HG02884 (cell line): Measurements from ENCODE around the gene MARCHF10.

Experiments used
- ATAC-seq: cut with Tn5 transposase; IDR thresholded peaks from one replicate; pipeline ENCODE4 v1.9.1; 2021; ENCODE audit warnings: mild to moderate bottlenecking, moderate library complexity; ENCODE audit not compliant: unreplicated experiment

The MARCHF10 gene

DNA sequence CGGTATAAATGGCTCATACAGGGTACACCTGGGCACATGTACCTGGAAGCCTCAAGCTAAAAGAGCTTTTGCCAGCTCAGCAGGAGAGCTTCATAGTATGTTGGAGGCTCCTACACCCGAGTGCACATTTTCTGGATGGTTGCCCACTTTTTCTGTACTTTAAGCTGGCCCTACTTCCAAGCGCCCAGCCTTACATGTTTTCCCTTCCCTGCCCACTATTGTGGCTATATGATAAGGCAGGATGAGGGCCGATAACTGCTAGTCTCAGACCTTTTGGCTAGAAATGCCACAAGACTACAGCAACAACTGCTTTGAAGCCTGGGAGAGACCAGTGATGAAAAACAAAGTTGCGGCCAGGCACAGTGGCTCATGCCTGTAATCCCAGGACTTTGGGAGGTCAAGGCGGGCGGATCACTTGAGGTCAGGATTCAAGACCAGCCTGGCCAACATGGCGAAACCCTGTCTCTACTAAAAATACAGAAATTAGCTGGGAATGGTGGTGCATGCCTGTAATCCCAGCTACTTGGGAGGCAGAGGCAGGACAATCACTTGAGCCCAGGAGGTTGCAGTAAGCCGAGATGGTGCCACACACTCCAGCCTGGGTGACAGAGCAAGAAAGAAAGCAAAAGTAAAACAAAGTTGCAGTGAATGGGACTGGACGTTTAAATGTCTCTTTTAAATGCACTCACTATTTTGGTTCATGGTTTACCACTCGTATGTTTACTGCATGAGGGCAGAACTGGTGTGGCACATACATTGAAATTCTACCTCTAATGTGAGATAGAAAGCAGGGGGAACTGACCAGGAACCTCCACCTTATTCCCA, 14.2 kb upstream of the MARCHF10 start:
- no peak for ATAC-seq

DNA sequence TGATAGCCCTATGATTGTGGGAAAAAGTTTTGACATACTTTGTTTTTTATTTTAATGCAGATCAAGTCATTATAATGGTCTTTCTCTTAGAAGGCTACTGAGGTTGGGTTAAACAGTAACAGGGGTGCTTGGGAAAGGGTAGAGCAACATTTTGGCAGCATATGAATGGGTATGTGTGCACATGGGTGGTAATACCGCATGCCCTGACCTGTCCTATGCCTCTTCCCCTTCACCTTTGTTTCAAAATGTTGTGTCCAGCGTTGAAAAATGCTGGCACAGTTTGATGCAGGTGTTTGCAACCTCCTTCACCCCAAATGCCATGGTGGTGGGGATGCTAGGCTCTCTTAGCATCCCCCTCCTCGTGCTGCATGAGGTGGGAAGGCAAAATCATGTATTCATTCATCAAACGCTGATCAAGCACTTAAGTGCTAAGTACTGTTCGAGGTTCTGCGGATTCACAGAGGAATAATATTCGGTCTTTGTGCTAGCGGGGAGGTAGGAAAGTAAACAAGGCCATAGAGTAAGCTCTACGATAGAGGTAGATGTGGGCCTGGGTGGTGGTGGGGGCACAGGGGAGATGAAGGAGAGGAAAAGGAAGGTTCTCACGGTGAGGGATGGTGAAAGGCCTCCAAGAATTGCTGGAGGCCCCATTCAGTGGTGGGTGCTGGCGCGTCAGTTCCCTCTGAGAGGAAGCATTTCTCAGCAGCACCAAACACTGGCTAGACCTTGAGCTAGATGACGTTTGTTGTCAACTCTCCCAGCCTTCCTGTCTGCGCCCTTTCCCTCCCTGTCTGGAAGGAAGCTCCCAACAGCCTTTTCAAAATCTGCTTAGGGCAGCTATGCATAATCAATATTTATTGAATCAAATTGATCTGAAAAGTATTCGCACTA, 13.3 kb upstream of the MARCHF10 start:
- ATAC-seq = no peak

DNA sequence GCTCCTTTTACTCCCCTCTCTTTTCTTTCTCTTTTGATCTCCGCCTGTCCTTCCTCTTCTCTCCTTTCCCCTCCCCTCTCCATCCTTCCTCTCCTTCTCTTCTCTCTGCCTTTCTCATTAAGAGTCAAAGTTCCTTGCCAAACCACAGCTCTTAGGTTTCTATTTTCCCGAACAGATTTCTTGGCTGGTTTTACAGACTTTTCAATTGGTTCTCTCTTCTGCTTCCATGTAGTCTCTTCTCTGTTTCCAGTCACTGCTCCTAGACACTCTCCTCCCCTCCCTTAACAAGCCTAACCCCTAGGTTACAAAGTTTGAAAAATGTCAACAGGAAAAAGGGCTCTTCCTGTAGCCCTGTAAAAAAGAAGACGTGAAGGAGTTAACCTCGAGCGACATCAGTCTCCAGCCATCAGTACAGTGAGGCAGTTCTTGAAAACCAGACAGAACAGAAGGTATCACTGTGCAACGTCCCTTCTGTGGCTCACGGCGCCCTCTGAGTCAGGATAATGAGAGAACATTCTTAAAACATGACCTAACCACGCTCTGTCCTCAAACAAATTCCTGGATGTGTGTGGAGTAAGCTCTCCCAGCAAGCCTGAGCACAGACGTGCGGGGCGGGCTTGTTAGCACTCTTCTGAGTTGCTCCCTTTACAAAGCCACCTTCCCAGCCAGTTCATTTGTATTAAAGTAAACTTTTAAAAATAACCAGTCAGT, 11.6 kb upstream of the MARCHF10 start:
- no peak for ATAC-seq

DNA sequence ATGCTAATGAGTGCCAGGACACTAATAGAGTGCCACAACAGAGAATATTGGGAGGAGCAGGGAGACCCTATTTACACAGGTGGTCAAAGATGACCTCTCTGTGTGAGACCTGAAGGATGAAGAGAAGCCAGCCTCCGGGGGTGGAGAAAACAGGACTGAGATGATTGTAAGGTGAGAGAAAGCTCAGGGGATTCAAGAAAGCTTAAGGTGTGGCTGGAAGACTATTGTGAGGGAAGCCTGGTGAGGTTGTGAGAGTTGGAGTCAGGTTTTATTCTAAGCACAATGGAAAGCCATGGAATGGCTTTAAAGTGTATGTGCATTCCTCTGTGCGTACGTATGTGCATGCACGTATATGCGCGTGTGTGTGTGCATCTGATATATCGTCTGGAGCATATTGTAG, 10.4 kb upstream of the MARCHF10 start:
- no peak for ATAC-seq

DNA sequence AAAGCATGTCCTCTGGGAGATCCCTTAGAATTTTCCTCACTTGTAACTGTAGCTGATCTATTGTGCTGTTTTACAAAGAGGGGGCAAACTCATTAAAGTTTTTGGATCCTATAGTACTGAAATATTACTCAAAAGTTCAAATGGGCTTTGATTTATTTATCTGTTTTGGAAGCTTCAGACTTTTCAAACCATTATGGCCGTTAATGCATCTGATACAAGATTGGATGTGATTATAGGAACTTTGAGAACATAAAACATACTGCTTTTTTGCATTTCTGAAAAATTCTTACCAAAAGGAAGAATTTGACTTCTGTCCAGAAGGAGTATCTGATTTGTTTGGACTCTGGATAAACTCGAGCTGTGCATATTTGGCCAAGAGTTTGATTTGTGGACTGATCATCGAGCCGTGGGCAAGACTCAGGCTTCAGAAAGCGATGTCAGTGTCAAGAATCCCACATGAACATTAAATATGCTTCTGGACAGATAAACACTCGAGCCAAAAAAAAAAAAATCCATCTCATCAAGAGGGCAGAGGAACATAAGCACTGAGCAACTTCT, 8.2 kb upstream of the MARCHF10 start:
- ATAC-seq = no peak

DNA sequence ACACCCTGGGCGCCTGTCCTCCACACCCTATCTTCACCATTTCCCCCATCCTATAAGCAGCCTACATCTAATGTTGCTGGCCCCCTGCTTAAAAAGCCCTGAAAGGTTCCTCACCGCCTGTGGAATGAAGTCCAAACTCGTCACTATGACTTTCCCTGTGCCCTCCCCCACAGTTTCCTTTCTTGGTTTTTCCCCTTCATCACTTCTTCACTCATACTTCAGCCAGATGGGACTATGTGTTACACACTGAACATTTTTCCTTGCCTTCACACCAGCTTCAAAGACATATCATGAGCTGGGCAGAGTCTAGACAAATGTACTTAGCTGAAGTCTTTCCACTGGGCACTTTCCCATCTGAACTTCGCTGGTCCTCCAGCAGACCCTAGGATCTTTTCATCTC, 1.5 kb upstream of the MARCHF10 start:
- ATAC-seq = no peak

DNA sequence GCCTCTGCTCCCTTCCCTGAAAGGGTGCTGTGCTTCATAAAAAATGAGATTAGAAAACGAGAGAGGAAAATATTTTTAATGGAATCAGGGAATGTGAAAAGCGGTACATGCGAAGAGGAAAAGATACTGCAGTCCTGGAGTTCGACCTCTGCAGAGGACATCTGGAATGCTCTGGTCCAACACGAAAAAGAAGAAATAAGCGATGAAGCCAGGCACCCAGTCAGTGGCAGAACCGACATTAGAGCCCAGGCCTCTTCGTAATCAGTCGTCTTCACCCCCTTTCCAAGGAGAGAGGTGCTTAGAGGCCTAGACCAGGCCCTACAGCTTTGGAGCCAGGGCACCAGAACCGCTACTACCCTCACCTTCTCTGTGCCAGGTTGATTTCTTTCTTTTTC, 459 bp upstream of the MARCHF10 start:
- no peak for ATAC-seq

DNA sequence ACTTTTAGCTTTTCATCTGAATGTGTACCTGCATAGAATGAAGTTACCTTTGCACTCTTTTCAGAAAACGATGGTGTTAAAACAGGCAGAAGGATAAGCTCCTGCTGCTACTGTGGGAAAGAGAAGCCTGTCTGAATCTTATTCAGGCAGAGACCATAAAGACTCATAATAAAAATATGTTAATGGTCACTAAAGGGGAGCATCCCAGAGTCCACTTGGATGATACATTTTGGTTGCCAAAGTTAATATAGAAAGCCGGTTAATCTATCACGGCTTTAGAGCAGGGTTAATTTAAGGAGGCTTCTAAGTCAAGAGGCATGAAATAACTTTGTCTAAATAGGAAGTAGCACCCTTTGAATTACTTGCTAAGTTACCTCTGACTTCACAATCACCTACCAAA, 2.9 kb downstream of the MARCHF10 start:
- ATAC-seq = no peak

DNA sequence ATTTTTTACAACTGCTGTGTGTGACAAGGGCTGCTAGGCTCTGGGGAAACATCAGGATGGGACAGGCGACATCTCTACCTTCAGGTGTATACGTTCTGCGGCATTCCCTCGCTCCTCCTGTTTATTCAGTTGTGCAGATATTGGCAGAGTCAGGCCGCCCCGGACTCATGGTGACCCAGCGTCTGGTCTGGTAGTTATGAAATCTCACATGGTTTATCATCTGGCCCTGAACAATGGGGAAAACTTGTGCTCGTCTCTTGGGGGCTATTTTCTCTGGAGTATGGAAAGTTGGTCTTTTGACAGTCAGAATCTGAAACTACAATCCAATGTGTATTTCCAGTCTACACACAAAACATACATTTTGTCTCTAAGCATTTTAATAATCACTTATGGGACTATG, 3.3 kb downstream of the MARCHF10 start:
- ATAC-seq = no peak

DNA sequence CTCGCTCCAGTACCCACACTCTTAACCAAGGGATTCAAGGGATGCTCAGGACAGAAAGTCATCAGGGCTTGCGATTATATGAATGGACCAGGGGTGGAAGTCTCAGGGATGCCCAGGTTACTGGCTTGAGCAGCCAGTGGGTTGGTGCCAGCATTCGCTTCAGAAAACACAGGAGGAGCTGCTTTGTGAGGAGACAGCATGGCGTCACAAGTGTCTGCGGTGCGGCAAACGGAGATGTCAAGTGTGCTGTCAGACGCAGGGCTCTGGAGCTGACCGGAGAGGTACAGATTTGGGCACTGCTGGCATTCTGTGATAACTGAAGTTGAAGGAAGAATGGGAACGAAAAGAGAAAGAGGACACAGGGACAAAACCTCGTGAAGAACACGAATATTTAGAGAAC, 4.1 kb downstream of the MARCHF10 start:
- ATAC-seq = no peak

DNA sequence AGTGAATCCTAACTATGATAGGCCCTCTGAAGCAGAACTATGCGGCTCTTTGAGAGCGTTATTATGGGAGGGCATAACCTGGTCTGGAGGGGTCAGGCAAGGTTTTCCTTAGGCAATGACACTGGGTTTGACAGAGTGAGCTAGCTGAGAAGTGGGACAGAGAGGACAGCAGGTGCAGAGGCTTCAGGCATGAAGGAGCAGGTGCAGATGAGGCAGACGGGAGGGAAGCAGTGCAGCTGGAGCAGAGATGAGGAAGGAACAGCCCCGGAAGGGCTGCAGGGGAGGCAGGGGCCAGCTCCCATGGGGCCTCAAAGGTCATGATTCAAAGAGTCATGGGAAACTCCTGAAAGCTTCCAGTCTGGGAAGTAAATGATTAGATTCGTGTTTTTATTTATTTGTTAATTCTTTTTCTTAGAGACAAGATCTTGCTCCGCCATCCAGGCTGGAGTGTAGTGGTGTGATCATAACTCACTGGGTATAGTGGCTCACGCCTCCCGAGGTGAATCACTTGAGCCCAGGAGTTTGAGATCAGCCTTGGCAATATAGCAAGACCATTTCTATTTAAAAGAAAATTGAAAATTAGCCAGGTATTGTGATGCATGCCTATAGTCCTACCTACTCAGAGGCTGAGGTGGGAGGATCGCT, 5.4 kb downstream of the MARCHF10 start:
- no peak for ATAC-seq

DNA sequence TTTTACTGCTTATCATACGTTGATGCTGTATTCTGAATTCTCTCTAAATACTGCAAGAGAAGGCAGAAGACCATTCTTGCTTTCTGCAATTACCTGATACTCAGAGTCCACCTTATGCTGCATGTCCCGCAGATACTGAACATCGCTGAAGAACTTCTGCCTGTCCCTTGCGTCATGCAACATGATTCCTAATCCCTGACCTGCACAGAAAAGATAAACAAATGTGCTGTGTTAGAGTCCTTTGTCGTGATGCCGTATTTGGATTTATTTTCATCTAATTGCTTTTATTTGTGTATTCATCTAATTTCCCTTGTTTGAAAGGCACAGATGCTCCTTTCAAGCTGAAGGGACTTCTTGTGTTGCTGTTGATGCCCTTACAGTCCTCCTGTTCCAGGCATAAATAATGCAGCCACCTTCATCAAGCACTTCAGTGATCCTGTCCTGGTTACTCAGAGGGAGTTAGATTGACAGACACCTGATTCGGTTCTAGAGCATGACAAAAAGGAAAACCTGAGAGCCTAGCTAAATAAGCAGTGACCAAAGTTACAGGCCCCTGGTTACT, 6.5 kb downstream of the MARCHF10 start:
- no peak for ATAC-seq

DNA sequence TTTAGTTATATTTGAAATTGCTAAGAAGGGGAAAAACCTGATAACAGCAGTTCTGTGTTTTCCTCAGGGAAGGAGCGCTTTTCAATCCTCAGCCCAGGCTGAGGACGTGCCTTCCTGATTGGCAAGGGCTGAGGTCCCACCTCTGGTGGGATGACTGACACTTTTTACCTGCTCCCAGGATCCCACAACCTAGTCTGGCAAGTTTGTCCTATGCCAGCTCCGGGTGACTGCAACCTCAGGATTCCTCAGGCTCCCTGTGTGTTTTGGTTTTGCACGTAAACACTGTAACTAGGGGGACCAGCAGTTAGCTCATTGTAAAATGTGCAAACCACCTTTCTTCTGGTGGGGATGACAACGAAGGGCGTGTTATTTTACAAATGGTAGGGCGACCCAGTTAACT, 7.5 kb downstream of the MARCHF10 start:
- no peak for ATAC-seq

DNA sequence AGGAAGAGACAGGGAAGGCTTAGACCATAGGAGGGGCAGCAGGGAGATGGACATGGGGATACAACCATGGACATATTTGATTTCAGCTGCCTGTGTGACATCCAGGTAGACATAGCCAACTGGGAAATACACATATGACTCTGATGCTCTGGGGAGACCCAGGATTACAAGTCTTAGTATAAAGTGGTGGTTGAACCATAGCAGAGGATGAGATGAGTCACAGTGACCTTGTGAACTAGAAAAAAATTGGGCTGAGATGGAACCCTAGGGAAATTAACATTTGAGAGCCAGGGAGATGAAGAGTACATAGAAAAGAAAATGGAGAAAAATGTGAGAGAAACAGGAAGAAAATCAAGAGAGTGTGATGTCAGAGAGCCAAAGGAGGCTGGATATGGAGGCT, 10.2 kb downstream of the MARCHF10 start:
- no peak for ATAC-seq

DNA sequence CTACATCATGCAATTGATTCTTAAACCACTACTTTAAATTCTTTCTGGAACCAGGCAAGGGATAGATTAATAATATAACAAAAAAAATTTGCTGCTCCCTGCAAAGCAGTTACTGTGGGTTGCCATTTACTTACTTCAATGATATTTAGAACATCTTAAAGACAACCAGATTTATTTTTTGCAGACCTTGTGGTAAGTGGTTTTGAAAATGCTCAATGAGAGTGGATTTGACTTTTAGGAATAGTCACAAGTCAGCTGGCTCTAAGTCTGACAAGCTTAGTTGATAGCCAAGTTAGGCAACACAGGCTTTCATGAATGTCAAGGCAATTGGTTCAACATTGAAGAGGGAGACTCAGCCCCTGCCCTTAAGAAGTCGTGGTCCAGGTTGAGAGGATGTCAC, 11.8 kb downstream of the MARCHF10 start:
- ATAC-seq = no peak

DNA sequence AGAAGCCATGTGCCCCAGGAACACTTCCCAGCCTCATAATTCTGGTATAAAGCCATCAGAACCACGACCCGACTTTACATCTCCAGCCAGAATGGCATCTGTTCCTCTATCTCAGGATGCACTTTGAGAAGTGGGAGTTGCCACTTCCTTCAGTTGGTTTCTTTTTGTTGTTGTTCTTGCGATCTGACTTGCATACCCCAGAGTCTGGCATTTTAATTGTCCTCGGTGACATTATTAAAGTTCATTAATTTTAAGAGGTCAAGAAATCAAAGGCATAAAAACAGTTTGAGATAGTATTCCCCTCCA, 13.5 kb downstream of the MARCHF10 start:
- no peak for ATAC-seq

DNA sequence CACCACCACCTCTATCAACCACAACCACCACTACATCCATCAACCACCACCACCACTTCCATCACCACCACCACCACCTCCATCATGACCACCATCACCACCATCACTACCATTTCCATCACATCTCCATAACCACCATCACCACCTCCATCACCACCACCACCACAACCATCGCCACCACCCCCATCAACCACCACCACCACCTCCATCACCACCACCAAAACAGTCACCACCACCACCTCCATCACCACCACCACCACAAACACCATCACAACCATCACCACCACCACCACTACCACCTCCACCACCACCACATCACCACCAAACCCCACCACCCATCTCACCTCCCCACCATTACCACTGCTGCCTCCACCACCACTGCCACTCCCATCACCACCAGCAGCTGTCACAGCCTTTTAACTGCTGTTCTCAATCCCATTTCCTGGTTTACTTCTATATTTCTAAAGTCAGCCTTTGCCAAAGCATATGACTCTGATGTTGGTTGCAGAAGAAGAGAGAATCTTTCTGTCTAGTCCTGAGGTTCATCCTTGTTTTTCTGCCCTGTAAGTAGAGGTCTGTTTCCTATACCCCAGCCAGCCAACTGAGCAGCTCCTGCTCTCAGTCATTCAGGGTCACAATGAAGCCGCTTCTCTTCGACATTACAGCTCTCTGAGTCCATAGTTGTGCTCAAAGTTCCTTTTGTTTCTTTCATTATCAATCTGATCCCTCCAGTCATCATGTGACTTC, 14.0 kb downstream of the MARCHF10 start:
- ATAC-seq = no peak

DNA sequence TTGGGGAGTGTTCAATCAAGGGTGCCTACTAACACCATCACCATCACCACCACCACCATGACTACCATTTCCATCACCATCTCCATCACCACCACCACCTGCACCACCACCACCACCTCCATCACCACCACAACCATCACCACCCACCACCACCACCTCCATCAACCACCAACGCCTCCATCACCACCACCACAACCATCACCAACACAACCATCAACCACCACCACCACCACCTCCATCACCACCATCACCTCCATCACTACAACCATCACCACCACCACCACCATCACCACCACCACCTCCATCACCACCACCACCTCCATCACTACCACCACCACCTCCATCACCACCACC, 15.7 kb downstream of the MARCHF10 start:
- ATAC-seq = no peak

DNA sequence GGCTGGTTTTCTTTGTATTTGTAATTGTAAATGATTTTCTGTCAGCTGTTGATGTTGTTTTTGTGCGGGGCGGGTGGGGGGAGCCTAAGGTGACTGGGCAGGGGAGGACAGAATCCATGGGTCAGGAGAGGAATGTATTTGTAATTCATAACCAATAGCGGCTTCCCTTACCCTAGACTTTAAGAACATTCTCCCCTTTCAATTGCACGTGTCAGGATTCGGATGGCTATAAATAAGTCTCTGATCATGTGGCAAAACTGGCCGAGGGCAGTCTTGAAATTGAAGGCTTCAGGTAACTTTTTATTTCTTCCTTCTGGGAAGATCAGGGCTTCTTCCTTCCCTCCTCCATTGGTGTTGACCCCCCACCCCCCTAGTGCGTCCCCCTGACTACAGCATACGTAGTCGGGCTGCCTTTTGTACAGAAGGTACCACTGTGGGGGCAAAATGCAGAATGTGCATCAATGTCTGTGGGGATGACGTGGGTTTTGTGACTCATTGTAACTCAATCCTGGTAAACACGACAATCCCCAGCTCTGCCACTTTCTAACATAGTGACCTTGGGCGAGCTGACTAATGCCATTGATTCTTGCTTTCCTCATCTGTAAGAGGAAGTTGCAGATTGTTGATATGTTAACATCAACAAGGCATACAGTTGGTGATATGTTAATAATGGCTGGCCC, 16.2 kb downstream of the MARCHF10 start:
- ATAC-seq = no peak
